GM19025 (cell line): ENCODE results near the gene MDM2.
"Not testable (repeated sequence)": the region's sequence is repeated elsewhere in the genome, so short reads cannot be mapped to it uniquely, and the experiment has no call there.

ENCODE experiments used
- ATAC-seq: cut with Tn5 transposase; IDR thresholded peaks from one replicate; pipeline ENCODE4 v1.9.1; 2021; ENCODE audit warnings: mild to moderate bottlenecking, low read depth, moderate library complexity; ENCODE audit not compliant: unreplicated experiment

MDM2 gene

GRCh38 chr12:68844788-68845695, 37.1 kb downstream of the MDM2 start:
- ATAC-seq: no peak

GRCh38 chr12:68846811-68847210, 38.8 kb downstream of the MDM2 start:
- no peak for ATAC-seq

GRCh38 chr12:68850390-68850789, 42.4 kb downstream of the MDM2 start:
- ATAC-seq: no peak

GRCh38 chr12:68851592-68852306, 43.8 kb downstream of the MDM2 start:
- no peak for ATAC-seq

GRCh38 chr12:68853396-68854077, 45.6 kb downstream of the MDM2 start:
- ATAC-seq: no peak

GRCh38 chr12:68854078-68854468, 46.1 kb downstream of the MDM2 start:
- ATAC-seq: no peak

GRCh38 chr12:68854554-68854953, 46.6 kb downstream of the MDM2 start:
- no peak for ATAC-seq

GRCh38 chr12:68855111-68855510, 47.1 kb downstream of the MDM2 start:
- ATAC-seq: no peak

- ATAC-seq: no peak
Measured at GRCh38 chr12:68855771-68856170, 47.8 kb downstream of the MDM2 start.

- no peak for ATAC-seq
Measured at GRCh38 chr12:68856510-68856909, 48.5 kb downstream of the MDM2 start.

GRCh38 chr12:68861890-68862289, 53.9 kb downstream of the MDM2 start:
- no peak for ATAC-seq

- no peak for ATAC-seq
Measured at GRCh38 chr12:68863109-68863770, 55.3 kb downstream of the MDM2 start.

- ATAC-seq: not testable (repeated sequence)
Measured at GRCh38 chr12:68863886-68864454, 56.0 kb downstream of the MDM2 start.

- ATAC-seq: no peak
Measured at GRCh38 chr12:68864604-68865003, 56.6 kb downstream of the MDM2 start.

- no peak for ATAC-seq
Measured at GRCh38 chr12:68865399-68866164, 57.6 kb downstream of the MDM2 start.

GRCh38 chr12:68866950-68867349, 59.0 kb downstream of the MDM2 start:
- no peak for ATAC-seq

GRCh38 chr12:68867606-68868005, 59.6 kb downstream of the MDM2 start:
- ATAC-seq: no peak

GRCh38 chr12:68868043-68868790, 60.2 kb downstream of the MDM2 start:
- no peak for ATAC-seq

- no peak for ATAC-seq
Measured at GRCh38 chr12:68870011-68870410, 62.0 kb downstream of the MDM2 start.
